ENCODE data around the gene ZNF8.
A peak's percentile ranks its signal among the peaks of the same experiment; 100 is the strongest.
"Not testable (repeated sequence)": the region's sequence is repeated elsewhere in the genome, so short reads cannot be mapped to it uniquely, and the experiment has no call there.

ZNF8 gene

GRCh38 chr19:58338336-58338735 is 59.6 kb downstream of the ZNF8 start:
- Mint-ChIP-seq H3K9me3 (no peaks in the 10 kb centered on the region), H3K4me3 (no peak overlapping the region), H3K36me3 (peaks cover 31% of the 10 kb centered on the region), H3K27ac (no peak overlapping the region), H3K4me1 (peaks cover 17% of the 10 kb centered on the region)
- ATAC-seq (no peak), DNase-seq (ENCODE audit: low spot score in 2 of 2) (no peak)

- Mint-ChIP-seq H3K4me3 (no peak overlapping the region), H3K9me3 (no peaks in the 10 kb centered on the region), H3K27ac (no peak overlapping the region), H3K4me1 (peaks cover 17% of the 10 kb centered on the region), H3K36me3 (peaks cover 31% of the 10 kb centered on the region)
- no peak for DNase-seq (ENCODE audit: low spot score in 2 of 2)
- ATAC-seq, result no peak
Measured at GRCh38 chr19:58338825-58339558, 60.2 kb downstream of the ZNF8 start.

GRCh38 chr19:58345558-58345957 is 66.8 kb downstream of the ZNF8 start:
- Mint-ChIP-seq H3K9me3 (no peaks in the 10 kb centered on the region), H3K36me3 (peaks cover 14% of the 10 kb centered on the region), H3K4me1 (peaks cover 41% of the 10 kb centered on the region), H3K27ac (peak overlapping the region; percentile 73), H3K4me3 (peak overlapping the region; percentile 88)
- no peak for ATAC-seq
- DNase-seq (ENCODE audit: low spot score in 2 of 2), result no peak

- H3K4me1 Mint-ChIP-seq, result peaks cover 36% of the 10 kb centered on the region
- peaks cover 19% of the 10 kb centered on the region for H3K36me3 Mint-ChIP-seq
- peak; percentile 93 for ATAC-seq
- peak; percentile 64 to 85 for DNase-seq (ENCODE audit: low spot score in 2 of 2)
- H3K4me3 Mint-ChIP-seq, result peak overlapping the region; percentile 88
- peak overlapping the region; percentile 73 for H3K27ac Mint-ChIP-seq
- no peaks in the 10 kb centered on the region for H3K9me3 Mint-ChIP-seq
Measured at GRCh38 chr19:58346961-58347929, 68.5 kb downstream of the ZNF8 start.

GRCh38 chr19:58348080-58348479 is 69.3 kb downstream of the ZNF8 start:
- DNase-seq (ENCODE audit: low spot score in 2 of 2); H3K9me3 Mint-ChIP-seq: not testable (repeated sequence)
- Mint-ChIP-seq H3K4me3 (peak overlapping the region; percentile 88), H3K27ac (peak overlapping the region; percentile 73), H3K4me1 (peaks cover 39% of the 10 kb centered on the region), H3K36me3 (peaks cover 19% of the 10 kb centered on the region)
- ATAC-seq, result peak; percentile 1

- Mint-ChIP-seq H3K4me3 (peak overlapping the region; percentile 14), H3K36me3 (peaks cover 19% of the 10 kb centered on the region), H3K4me1 (peaks cover 39% of the 10 kb centered on the region), H3K27ac (peak overlapping the region; percentile 87), H3K9me3 (no peaks in the 10 kb centered on the region)
- ATAC-seq (no peak), DNase-seq (ENCODE audit: low spot score in 2 of 2) (no peak)
Measured at GRCh38 chr19:58349590-58349989, 70.8 kb downstream of the ZNF8 start.

GRCh38 chr19:58350001-58350861 is 71.5 kb downstream of the ZNF8 start:
- Mint-ChIP-seq H3K36me3 (peaks cover 19% of the 10 kb centered on the region), H3K9me3 (no peaks in the 10 kb centered on the region), H3K4me3 (peak overlapping the region; percentile 14), H3K27ac (peak overlapping the region; percentile 87), H3K4me1 (peaks cover 35% of the 10 kb centered on the region)
- DNase-seq (ENCODE audit: low spot score in 2 of 2), result no peak
- ATAC-seq, result no peak

- ATAC-seq (no peak), DNase-seq (ENCODE audit: low spot score in 2 of 2) (no peak)
- Mint-ChIP-seq H3K4me3 (no peak overlapping the region), H3K4me1 (peaks cover 28% of the 10 kb centered on the region), H3K27ac (no peak overlapping the region), H3K9me3 (no peaks in the 10 kb centered on the region), H3K36me3 (peaks cover 19% of the 10 kb centered on the region)
Measured at GRCh38 chr19:58350871-58351557, 72.3 kb downstream of the ZNF8 start.

- Mint-ChIP-seq H3K4me3 (no peak overlapping the region), H3K27ac (no peak overlapping the region), H3K4me1 (peaks cover 23% of the 10 kb centered on the region), H3K36me3 (peaks cover 19% of the 10 kb centered on the region), H3K9me3 (no peaks in the 10 kb centered on the region)
- ATAC-seq (no peak), DNase-seq (ENCODE audit: low spot score in 2 of 2) (no peak)
Measured at GRCh38 chr19:58351558-58351878, 72.8 kb downstream of the ZNF8 start.

GRCh38 chr19:58351990-58352755 is 73.4 kb downstream of the ZNF8 start:
- no peak for DNase-seq (ENCODE audit: low spot score in 2 of 2)
- Mint-ChIP-seq H3K9me3 (no peaks in the 10 kb centered on the region), H3K27ac (peak overlapping the region; percentile 43), H3K36me3 (peaks cover 19% of the 10 kb centered on the region), H3K4me1 (peaks cover 19% of the 10 kb centered on the region), H3K4me3 (no peak overlapping the region)
- no peak for ATAC-seq
